ENCODE measurements around the gene SMIM33.
"Not testable (repeated sequence)": the region's sequence is repeated elsewhere in the genome, so short reads cannot be mapped to it uniquely, and the experiment has no call there.

Gene SMIM33

GRCh38 chr5:139457241-139457640 lies 13.6 kb upstream of the SMIM33 start:
- no peak for DNase-seq (ENCODE audit: low read depth in 2 of 2)

DNA sequence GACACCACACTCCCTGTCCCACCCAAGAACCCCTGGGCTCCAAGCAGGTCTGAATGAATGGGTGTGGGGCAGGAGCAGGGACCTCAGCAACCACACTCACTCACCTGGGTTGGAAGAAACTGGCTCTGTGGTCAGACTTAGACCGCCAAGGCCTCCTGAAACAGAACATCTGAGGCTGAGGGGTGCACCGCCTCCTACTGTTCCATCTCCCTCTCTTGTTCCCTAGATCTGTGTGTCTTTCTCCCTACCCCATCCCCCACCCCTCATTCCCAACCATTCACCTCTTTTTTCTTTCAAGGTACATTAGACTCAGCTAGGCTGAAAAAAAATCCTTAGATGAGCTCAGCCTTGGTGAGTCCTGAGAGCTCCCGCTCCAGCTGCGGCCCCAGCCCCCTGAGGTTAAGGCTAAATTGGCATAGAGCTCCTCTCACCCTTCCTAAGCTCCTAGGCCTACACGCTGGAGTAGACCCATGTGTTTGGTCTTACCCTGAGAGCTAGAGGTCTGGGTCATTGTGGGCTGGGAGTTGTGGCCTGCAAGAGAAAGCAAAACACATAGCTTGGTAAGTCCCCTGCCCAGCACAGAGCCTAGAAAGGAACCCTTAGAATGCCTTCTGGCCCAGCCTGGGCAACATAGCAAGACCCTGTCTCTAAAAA lies 13.0 kb upstream of the SMIM33 start:
- DNase-seq (ENCODE audit: low read depth in 2 of 2): no peak

DNA sequence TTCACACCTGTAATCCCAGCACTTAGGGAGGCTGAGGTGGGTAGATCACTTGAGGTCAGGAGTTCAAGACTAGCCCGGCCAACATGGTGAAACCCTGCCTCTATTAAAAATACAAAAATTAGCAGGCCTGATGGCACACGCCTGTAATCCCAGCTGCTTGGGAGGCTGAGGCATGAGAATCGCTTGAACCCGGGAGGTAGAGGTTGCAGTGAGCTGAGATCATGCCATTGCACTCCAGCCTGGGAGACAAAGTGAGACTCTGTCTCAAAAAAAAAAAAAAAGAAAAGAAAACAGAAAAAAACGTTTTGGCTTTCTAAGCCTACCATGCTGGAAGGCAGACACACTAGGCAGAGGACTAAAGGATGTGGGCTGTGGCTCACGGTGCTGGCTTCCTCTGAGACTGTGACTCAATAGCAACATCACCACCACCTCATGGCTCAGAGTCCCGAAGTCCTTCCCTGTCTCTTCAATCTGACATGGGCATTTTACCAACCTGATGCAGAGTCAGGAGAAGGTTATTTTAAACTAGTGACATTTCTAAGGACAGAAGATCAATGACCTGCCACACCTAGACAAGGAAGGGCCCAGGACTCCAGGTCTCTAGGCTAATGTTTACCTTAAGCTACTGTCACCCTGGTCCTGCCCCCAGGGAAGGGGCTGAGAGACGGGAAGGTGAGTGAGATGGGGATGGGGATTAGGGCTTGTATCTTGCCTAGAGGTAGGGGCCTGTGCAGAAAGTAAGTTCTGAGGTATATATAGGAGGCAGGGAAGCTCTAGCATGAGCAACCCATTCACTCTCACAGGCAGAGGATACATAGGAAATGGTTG lies 12.0 kb upstream of the SMIM33 start:
- DNase-seq (ENCODE audit: low read depth in 2 of 2): no peak

DNA sequence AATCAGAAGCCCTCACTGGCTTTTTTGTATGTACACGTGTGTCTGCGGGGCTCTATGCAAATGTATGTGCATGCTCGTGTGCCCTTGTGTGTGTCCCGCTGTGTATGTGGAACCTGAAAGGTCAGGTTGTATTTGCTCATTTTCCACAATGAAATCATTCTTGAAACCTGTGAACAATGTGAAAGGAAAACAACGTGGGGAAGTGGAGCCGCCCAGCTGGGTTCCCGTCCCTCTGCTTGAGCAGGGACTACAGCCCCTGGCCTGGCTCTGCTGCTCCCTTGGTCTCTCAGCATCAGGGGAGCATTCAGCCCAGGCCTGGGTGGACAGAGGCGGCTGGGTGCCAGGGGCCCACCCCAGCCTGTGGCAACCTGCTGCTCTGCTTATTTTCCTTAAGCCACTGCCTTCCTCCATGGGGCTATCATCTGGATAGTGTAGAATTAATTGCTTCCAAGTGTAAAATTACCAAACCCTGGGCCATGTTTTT lies 11.3 kb upstream of the SMIM33 start:
- no peak for DNase-seq (ENCODE audit: low read depth in 2 of 2)

- no peak for DNase-seq (ENCODE audit: low read depth in 2 of 2)
Observed at GRCh38 chr5:139460455-139460854, 10.3 kb upstream of the SMIM33 start.

- DNase-seq (ENCODE audit: low read depth in 2 of 2): no peak
Observed at GRCh38 chr5:139461176-139461575, 9.6 kb upstream of the SMIM33 start.

GRCh38 chr5:139461698-139462097 lies 9.1 kb upstream of the SMIM33 start:
- no peak for DNase-seq (ENCODE audit: low read depth in 2 of 2)

DNA sequence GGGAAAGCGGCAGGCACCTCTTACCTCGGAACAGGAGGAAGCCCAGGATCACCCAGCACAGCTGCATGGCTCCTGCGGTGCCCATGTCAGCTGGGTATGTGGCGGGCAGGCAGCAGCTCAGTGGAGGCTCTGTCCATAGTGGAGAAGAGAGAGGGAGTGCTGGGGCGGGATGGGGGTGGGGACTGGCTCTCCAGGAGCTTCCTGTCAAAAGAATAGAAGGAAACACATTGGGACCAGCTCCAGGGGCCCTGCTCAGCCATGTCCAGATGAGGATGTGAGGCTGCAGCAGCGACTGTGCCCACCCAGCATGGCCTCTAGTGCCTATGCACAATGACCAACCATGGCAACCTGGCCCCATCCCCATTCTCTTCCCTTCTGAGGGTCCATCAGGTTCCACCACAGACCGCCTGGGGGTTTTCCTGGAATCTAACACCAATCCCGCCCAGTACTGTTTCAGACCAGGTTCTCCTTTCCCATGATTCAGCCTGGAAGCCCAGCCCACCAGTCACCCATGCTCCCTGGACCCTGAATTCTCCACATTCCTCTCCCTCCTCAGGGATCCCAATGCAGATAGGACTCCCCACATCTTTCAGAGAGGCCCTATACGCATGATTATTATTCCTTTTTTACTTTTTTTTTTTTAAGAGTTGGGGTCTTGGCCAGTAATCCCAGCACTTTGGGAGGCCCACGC lies 8.1 kb upstream of the SMIM33 start, which contains the start of gene ECSCR:
Gene ECSCR (minus strand): TSS at position 158 of the 691 bp plus-strand sequence. CDS start 73 bp downstream, at position 85.
- no peak for DNase-seq (ENCODE audit: low read depth in 2 of 2)

DNA sequence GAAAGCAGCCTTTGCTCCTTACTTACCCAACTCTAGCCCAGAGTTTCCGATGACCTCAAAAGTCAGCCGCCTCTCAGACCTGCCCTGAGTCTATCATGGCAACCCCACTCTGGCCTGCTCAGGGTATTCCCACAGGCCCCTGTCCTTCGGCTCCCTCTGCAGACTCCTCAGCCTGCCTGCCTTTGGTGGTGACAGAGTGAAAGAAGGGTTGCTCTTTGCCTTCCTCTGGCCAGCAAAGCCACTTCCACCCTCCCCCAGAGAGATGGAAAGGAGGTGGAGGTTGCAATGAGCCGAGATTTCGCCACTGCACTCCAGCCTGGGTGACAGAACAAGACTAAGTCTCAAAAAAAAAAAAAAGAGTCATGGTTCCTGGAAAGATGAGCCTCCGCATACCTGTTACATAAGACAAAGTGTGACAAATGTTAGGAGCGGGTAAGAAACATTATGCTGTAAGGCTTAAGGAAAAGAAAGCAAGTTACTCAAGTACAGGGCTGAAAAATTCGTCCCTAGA lies 2.3 kb upstream of the SMIM33 start:
- no peak for DNase-seq (ENCODE audit: low read depth in 2 of 2)

DNA sequence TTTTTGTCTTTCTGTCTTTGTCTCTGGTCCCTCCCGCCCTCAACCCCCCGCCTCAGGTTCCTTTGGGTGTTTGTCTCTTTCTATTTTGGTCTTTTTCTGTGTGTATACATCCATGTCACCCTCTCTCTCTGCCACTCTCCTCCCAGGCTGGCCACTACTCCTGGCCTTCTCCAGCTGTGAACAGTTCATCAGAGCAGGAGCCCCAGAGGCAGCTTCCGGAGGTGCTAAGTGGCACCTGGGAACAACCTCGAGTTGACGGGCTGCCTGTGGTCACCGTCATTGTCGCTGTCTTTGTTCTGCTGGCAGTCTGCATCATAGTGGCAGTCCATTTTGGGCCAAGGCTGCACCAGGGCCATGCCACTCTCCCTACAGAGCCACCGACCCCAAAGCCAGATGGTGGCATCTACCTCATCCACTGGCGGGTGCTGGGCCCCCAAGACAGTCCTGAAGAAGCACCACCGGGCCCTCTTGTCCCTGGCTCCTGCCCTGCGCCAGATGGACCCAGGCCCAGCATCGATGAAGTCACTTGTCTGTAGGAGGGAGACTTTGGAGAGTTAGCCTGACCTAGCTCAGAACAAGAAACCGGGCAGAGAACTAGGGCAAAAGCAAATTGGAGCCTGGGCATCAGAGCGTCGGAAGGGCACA lies 1.7 kb downstream of the SMIM33 start:
- no peak for DNase-seq (ENCODE audit: low read depth in 2 of 2)

DNA sequence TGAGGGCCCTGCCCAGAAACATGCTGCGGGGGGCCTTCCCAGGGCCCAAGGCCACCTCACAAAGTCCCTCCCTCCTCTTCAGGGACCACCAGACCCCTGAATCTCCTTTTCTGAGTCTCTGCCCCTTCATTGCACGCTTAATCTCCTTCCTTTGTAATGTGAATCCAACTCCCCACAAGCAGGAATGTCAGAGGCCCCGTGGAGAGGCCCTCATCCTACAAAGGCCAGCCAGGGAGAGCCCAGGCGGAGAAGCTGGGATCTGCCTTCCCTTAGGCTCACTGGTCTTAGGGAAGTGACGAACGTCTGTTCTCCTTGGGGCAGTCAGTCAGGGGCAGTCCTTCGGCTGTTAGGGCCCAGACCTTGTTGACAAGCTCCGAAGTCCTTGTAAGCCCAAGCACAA lies 2.3 kb downstream of the SMIM33 start:
- DNase-seq (ENCODE audit: low read depth in 2 of 2): no peak

- DNase-seq (ENCODE audit: low read depth in 2 of 2): no peak
Observed at GRCh38 chr5:139473565-139473964, 2.8 kb downstream of the SMIM33 start.

DNA sequence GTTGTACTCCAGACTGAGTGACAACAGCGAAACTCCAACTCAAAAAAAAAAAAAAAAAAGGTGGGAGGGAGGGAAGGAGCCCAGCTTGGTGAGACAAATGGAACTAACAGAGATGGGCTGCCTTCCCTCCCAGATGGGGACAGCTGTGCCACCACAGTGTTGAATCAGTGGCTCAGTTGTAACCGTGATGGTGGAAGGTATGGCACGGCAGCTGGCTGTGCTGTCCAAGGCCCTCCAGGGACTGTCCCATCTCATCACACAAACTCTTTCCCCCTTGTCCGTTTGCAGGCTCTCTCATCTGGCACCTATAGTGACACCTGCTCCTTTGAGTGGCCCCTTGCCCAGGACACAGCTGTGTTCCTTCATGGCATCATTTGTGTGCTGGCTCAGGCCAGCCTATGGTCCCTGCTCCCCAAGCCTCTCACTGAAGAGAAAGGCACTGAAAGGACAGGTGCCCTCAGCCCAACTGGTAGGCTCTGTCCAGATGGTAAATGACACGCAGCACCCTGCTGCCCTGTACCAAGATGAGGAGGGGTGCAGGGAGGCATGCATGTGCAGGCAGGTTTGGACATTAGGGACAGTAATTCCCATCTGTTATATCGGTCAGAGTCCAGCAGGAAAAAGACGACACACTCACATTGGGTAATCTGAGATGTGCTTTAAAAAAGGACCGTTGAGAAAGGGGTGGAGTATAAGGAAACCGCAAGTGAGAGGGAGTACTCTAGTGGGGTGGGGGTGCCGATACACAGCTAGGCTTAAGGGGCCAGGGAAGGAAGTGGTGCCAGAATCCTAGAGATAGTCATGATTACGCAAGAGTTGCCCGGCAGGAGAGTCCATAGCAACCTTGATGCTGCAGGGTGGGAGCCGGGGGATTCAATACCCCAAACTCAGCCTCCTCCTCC lies 4.3 kb downstream of the SMIM33 start:
- peak; percentile 70 to 72 for DNase-seq (ENCODE audit: low read depth in 2 of 2)

GRCh38 chr5:139475865-139476617 lies 5.2 kb downstream of the SMIM33 start:
- DNase-seq (ENCODE audit: low read depth in 2 of 2): no peak

DNA sequence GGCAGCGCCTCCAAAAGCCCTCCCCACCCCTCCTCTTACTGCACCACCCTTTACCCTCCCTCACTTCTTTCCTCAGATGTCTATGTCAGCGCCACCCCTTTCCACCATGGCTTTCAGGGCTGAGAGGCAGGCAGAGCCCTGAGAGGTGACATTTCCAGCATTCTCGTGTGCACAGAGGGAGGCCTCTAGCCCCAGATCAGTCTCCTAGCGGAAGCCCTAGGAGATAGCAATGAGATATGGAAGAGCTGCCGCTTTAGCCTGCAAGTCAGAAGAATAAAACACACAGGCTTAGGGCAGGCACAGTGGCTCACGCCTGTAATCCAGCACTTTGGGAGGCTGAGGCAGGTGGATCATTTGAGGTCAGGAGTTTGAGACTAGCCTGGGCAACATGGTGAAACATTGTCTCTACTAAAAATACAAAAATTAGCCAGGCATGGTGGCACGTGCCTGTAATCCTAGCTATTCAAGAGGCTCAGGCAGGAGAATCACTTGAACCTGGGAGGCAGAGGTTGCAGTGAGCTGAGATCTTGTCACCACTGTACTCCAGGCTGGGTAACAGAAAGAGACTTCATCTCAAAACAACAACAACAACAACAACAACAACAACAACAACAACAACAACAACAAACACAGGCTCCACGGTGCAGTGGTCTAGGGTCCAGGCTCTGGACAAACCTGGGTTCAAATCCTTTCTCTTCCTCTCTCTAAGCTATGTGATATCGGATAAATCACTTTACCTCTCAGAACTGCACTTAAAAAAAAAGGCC lies 8.0 kb downstream of the SMIM33 start:
- not testable (repeated sequence) for DNase-seq (ENCODE audit: low read depth in 2 of 2)

DNA sequence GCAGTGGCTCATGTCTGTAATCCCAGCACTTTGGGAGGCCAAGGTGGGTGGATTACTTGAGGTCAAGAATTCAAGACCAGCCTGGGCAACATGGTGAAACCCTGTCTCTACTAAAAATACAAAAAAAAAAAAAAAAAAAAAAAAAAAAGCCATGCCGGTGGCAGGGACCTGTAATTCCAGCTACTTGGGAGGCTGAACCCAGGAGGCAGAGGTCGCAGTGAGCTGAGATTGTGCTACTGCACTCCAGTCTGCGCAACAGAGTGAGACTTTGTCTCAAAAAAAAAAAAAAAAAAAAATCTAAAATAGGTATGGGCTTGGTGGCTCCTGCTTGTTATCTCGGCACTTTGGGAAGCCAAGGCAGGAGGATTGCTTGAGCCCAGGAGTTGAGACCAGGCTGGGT lies 8.9 kb downstream of the SMIM33 start:
- DNase-seq (ENCODE audit: low read depth in 2 of 2): not testable (repeated sequence)

DNA sequence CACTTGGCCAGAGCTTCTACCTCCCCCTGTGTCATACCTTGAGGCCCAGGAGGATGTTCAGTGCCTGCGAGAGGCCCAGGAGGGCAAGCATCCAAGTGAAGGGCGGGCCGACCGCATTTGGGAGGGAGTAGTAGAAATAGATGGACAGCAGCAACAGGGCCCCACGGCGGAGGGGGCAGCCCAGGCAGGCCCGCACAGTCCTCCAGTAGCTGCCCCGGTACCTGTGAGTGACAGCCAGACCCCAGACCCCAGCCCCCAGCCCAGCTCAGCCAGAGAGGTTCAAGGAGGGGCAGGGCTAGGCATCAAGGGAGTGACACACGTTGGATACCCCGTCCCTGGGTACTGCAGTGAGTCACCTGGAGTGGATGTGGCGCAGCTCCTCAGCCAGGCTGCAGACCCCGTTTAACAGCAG lies 10.3 kb downstream of the SMIM33 start:
- DNase-seq (ENCODE audit: low read depth in 2 of 2): no peak

GRCh38 chr5:139481580-139482049 lies 10.8 kb downstream of the SMIM33 start:
- no peak for DNase-seq (ENCODE audit: low read depth in 2 of 2)
